GM23248 (cell line): Measurements from ENCODE around the gene LPP. TPM values are rescaled to one million over a fixed set of nuclear protein-coding genes. Genes with fewer than 3 reads are reported as not detected.

Source experiments
- DNase-seq: peaks from one replicate; pipeline ENCODE4 v3.0.0-alpha.2; 2015
- H2AFZ ChIP-seq: fragments of 200-600 bp; sonication (generic); 2 replicates; pipeline ENCODE4 v1.6.1; 2016; ENCODE audit warnings: antibody characterized with exemption
- H3F3A ChIP-seq: fragments of 200-600 bp; sonication (generic); 2 replicates; pipeline ENCODE4 v1.6.1; 2016; ENCODE audit warnings: mild to moderate bottlenecking, antibody characterized with exemption, mixed run types; ENCODE audit not compliant: insufficient read depth
- H3K27ac ChIP-seq: fragments of 200-600 bp; sonication (generic); 2 replicates; pipeline ENCODE4 v1.5.1; 2016; ENCODE audit warnings: mild to moderate bottlenecking
- H3K27me3 ChIP-seq: fragments of 200-600 bp; sonication (generic); replicated peaks from 2 replicates; pipeline ENCODE4 v1.6.1; 2016; ENCODE audit warnings: mild to moderate bottlenecking; ENCODE audit not compliant: insufficient read depth
- H3K36me3 ChIP-seq: fragments of 200-600 bp; sonication (generic); 2 replicates; pipeline ENCODE4 v1.6.1; 2016; ENCODE audit warnings: low read depth, mild to moderate bottlenecking
- H3K4me1 ChIP-seq: fragments of 200-600 bp; sonication (generic); 2 replicates; pipeline ENCODE4 v1.6.1; 2016; ENCODE audit warnings: mild to moderate bottlenecking; ENCODE audit not compliant: insufficient read depth
- H3K4me2 ChIP-seq: fragments of 200-600 bp; sonication (generic); one replicate; pipeline ENCODE4 v1.6.1; 2016; ENCODE audit warnings: mild to moderate bottlenecking; ENCODE audit not compliant: unreplicated experiment
- H3K4me3 ChIP-seq: fragments of 200-600 bp; sonication (generic); 2 replicates; pipeline ENCODE4 v1.5.1; 2016; ENCODE audit warnings: mild to moderate bottlenecking
- H3K79me2 ChIP-seq: fragments of 200-600 bp; sonication (generic); 2 replicates; pipeline ENCODE4 v1.6.1; 2016; ENCODE audit warnings: mild to moderate bottlenecking; ENCODE audit not compliant: insufficient read depth
- H3K9ac ChIP-seq: fragments of 200-600 bp; sonication (generic); 2 replicates; pipeline ENCODE4 v1.6.1; 2016; ENCODE audit warnings: mild to moderate bottlenecking
- H3K9me2 ChIP-seq: fragments of 200-600 bp; sonication (generic); 2 replicates; pipeline ENCODE4 v1.6.1; 2016; ENCODE audit warnings: mixed run types, mild to moderate bottlenecking, moderate library complexity; ENCODE audit not compliant: insufficient read depth
- H3K9me3 ChIP-seq: fragments of 200-600 bp; sonication (generic); one replicate; pipeline ENCODE4 v1.6.1; 2017; ENCODE audit warnings: low read depth
- H4K20me1 ChIP-seq: fragments of 200-600 bp; sonication (generic); 2 replicates; pipeline ENCODE4 v1.6.0; 2016; ENCODE audit not compliant: insufficient read depth
- EZH2 ChIP-seq: fragments of 200-600 bp; sonication (generic); IDR thresholded peaks from 2 replicates; pipeline ENCODE4 v1.6.1; 2018; ENCODE audit warnings: antibody characterized with exemption, mild to moderate bottlenecking; ENCODE audit not compliant: insufficient read depth, poor library complexity, severe bottlenecking
- EZH2phosphoT487 ChIP-seq: fragments of 200-600 bp; sonication (generic); IDR thresholded peaks from 2 replicates; pipeline ENCODE4 v1.6.1; 2018; ENCODE audit warnings: antibody characterized with exemption, moderate library complexity, mild to moderate bottlenecking, low read depth; ENCODE audit not compliant: insufficient read depth
- WGBS, 2 experiments: methylation state at CpG; one replicate each; pipeline ENCODE4 v1.1.6; 2015 to 2017; ENCODE audit warnings: low lambda C conversion rate in 2 of 2, low coverage in 1 of 2; ENCODE audit errors: missing lambda C conversion rate in 2 of 2; 5-methylcytosine and 5-hydroxymethylcytosine counted together
- in situ Hi-C: fragments of 300-500 bp; cut with MboI; formaldehyde crosslinking; loops from 2 replicates; pipeline ENCODE4 v1.15.0; 2020
- polyA plus RNA-seq: library from polyadenylated mRNA; unstranded; fragments of >200 nt; fragmentation: Nextera tagmentation; extraction: Ambion mirVana; gene quantifications from 2 replicates; pipeline ENCODE4 v1.2.1, GENCODE V29; 2016
- total RNA-seq: library from RNA; depleted of rRNA; stranded (reverse); fragments of >200 nt; shearing (Covaris generic); gene quantifications from 2 replicates; pipeline ENCODE4 v1.2.3, GENCODE V29; 2014

Gene LPP
- total and polyA plus RNA-seq, 2 experiments from 2014 or later: 42.8 to 61.7 TPM

DNA sequence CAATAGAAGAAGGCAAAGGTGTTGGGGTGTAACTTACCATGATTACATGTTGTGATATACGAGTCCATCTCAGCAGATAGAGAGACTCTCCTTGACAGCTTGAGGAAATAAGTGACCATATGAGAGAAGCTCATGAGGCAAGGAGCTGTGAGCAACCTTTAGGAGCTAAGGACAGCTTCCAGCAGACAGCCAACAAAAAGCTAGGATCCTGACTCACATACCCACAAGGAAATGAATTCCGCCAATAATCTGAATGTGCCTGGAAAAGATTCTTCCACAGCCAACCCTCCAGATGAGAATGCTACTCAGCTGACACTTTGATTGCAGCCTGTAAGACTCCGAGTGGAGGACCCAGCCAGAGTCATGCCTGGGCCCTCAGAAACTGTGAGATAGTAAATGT lies 678.2 kb downstream of the LPP start:
- H3K27ac ChIP-seq: no peak overlapping the region
- in situ Hi-C loops: no loop called here
- H3F3A ChIP-seq: no peaks in the 10 kb centered on the region
- no peak overlapping the region for H3K4me3 ChIP-seq
- no peak overlapping the region for H3K9ac ChIP-seq
- no peaks in the 10 kb centered on the region for H3K9me2 ChIP-seq
- no peaks in the 10 kb centered on the region for H3K9me3 ChIP-seq
- H2AFZ ChIP-seq: no peak overlapping the region
- TF ChIP-seq EZH2: no peak
- TF ChIP-seq EZH2phosphoT487: no peak
- no peaks in the 10 kb centered on the region for H3K36me3 ChIP-seq
- no peak for DNase-seq
- H3K79me2 ChIP-seq: 0 out of 2 replicates have a peak, but pooled peaks cover 11% of the 10 kb centered on the region
- WGBS, 2 experiments: 93 to 99% methylated on average over 3 of the region's 3 CpGs
- H4K20me1 ChIP-seq: no peaks in the 10 kb centered on the region
- no peak overlapping the region for H3K4me2 ChIP-seq
- no peaks in the 10 kb centered on the region for H3K4me1 ChIP-seq
- no peaks in the 10 kb centered on the region for H3K27me3 ChIP-seq

DNA sequence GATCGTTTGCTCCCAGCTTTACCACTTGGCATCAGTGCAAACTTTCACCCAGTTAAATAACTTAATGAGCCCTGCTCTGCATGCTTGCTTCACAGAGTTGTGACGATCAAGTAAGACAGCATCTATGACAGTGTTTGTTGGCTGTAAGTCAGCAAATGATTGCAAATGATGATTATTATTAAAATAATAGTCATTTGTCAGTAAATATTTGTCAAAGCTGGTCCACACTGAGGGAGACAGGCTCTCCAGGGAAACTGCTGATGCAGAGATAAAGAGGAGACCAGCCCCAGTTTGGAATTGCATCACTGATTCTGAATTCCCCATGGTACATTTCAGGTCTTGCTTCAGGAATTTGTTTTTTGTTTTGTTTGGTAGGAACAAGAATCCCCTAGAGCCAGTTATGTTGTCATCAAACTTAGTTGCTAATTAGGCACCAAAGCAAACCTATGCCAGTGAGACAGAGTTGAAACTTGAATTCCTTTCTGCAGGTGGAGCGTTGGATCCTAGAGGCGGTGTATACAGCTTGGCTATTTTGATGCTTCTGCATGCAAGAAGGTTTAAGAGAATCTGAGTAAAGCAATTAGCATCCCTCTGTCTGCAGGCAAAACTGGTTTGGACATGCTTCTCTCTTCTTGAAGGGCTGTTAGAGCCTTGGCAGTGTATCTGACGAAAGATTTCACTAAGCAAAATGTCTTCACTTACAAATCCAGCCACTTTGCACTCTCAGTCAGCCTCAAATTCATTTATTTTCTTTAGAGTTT lies 679.2 kb downstream of the LPP start:
- H3K27ac ChIP-seq: no peak overlapping the region
- no peaks in the 10 kb centered on the region for H3F3A ChIP-seq
- H3K9ac ChIP-seq: no peak overlapping the region
- no peaks in the 10 kb centered on the region for H3K4me1 ChIP-seq
- DNase-seq: no peak
- no peak overlapping the region for H2AFZ ChIP-seq
- no peaks in the 10 kb centered on the region for H3K36me3 ChIP-seq
- H4K20me1 ChIP-seq: no peaks in the 10 kb centered on the region
- no peaks in the 10 kb centered on the region for H3K9me2 ChIP-seq
- TF ChIP-seq EZH2 (no peak), EZH2phosphoT487 (no peak)
- H3K9me3 ChIP-seq: no peaks in the 10 kb centered on the region
- no peak overlapping the region for H3K4me3 ChIP-seq
- no peaks in the 10 kb centered on the region for H3K27me3 ChIP-seq
- no peak overlapping the region for H3K4me2 ChIP-seq
- in situ Hi-C loops: no loop called here
- peaks cover 14% of the 10 kb centered on the region; the same call in 1 of the 2 replicates for H3K79me2 ChIP-seq
- WGBS, 2 experiments: 68 to 73% methylated on average over 5 of the region's 5 CpGs

- Histone ChIP-seq H3K36me3 (no peaks in the 10 kb centered on the region), H3K4me3 (no peak overlapping the region), H3K9me2 (no peaks in the 10 kb centered on the region), H3F3A (no peaks in the 10 kb centered on the region), H3K4me2 (no peak overlapping the region), H3K27ac (no peak overlapping the region), H3K9ac (no peak overlapping the region), H3K9me3 (no peaks in the 10 kb centered on the region), H3K79me2 (peaks cover 14% of the 10 kb centered on the region; the same call in 1 of the 2 replicates), H3K4me1 (no peaks in the 10 kb centered on the region), H4K20me1 (no peaks in the 10 kb centered on the region), H3K27me3 (no peaks in the 10 kb centered on the region), H2AFZ (no peak overlapping the region)
- no peak for DNase-seq
- in situ Hi-C loops: no loop called here
- WGBS, 2 experiments: 91 to 98% methylated on average over 3 of the region's 3 CpGs
- TF ChIP-seq EZH2: no peak
- TF ChIP-seq EZH2phosphoT487: no peak
Measured at GRCh38 chr3:188834349-188834748, 680.4 kb downstream of the LPP start.

DNA sequence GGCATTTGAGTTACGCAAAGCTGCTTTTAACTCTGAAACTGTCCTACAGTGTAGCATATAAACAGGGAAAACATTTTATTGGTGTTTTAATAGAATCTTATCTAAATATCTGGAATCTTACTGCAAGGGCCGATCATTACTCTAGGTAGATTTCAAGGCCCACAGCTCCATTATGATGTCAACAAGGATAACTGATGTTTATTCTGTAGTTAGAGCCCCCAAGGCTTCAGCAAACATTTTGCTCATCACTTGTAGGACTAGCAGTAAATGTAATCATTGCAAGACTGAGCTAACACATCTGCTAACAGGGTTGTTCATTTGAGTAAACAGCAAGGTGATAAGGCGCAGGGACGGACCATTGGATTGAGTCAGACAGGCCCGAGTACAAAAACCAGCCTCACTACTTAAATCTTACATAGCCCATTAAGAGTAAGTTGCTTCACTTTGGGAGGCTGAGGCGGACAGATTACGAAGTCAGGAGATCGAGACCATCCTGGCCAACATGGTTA lies 685.3 kb downstream of the LPP start:
- H3K4me2 ChIP-seq: no peak overlapping the region
- no peaks in the 10 kb centered on the region for H3K36me3 ChIP-seq
- H3K27ac ChIP-seq: no peak overlapping the region
- H4K20me1 ChIP-seq: no peaks in the 10 kb centered on the region
- TF ChIP-seq EZH2phosphoT487 (no peak), EZH2 (no peak)
- no peak overlapping the region for H3K4me3 ChIP-seq
- H3K4me1 ChIP-seq: peaks cover 13% of the 10 kb centered on the region
- in situ Hi-C loops: no loop called here
- 93% methylated on average over 8 of the region's 8 CpGs for WGBS, 2 experiments
- H3F3A ChIP-seq: no peaks in the 10 kb centered on the region
- no peaks in the 10 kb centered on the region for H3K27me3 ChIP-seq
- no peak overlapping the region for H3K9ac ChIP-seq
- H3K9me3 ChIP-seq: no peaks in the 10 kb centered on the region
- no peak overlapping the region for H2AFZ ChIP-seq
- no peak for DNase-seq
- peaks cover 17% of the 10 kb centered on the region; the same call in 1 of the 2 replicates for H3K79me2 ChIP-seq
- H3K9me2 ChIP-seq: no peaks in the 10 kb centered on the region

DNA sequence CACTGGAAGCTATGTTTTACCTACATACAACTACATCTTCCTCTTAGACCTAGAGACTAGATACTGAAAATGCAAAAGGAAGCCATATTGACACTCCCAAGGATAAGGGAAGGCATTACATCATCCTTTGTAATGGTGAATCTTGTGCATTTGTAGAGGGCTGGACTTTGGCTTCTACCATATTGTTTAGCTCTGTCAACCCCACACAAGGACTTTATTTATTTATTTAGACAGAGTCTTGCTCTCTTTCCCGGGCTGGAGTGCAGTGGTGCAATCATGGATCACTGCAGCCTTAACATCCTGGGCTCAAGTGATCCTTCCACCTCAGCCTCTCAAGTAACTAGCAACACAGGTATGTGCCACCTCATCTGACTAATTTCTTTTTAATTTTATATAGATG lies 686.3 kb downstream of the LPP start:
- peaks cover 13% of the 10 kb centered on the region for H3K4me1 ChIP-seq
- H3K4me3 ChIP-seq: no peak overlapping the region
- H3K27me3 ChIP-seq: no peaks in the 10 kb centered on the region
- no peak overlapping the region for H3K4me2 ChIP-seq
- no peaks in the 10 kb centered on the region for H3K36me3 ChIP-seq
- no peak overlapping the region for H3K9ac ChIP-seq
- whole genome bisulfite sequencing, 2 experiments: 89 to 100% methylated on average over 1 of the region's 1 CpG
- peaks cover 10% of the 10 kb centered on the region; the same call in 1 of the 2 replicates for H3K79me2 ChIP-seq
- H2AFZ ChIP-seq: no peak overlapping the region
- in situ Hi-C loops: no loop called here
- DNase-seq: no peak
- H3K9me2 ChIP-seq: no peaks in the 10 kb centered on the region
- H4K20me1 ChIP-seq: no peaks in the 10 kb centered on the region
- no peak overlapping the region for H3K27ac ChIP-seq
- no peak for TF ChIP-seq EZH2phosphoT487
- TF ChIP-seq EZH2: no peak
- H3F3A ChIP-seq: no peaks in the 10 kb centered on the region
- H3K9me3 ChIP-seq: no peaks in the 10 kb centered on the region
